HG02763 (cell line): Measurements from ENCODE around the gene SYT12.

ENCODE experiments used
- ATAC-seq: cut with Tn5 transposase; IDR thresholded peaks from one replicate; pipeline ENCODE4 v1.9.1; 2021; ENCODE audit warnings: mild to moderate bottlenecking, moderate library complexity; ENCODE audit not compliant: unreplicated experiment

SYT12 gene

DNA sequence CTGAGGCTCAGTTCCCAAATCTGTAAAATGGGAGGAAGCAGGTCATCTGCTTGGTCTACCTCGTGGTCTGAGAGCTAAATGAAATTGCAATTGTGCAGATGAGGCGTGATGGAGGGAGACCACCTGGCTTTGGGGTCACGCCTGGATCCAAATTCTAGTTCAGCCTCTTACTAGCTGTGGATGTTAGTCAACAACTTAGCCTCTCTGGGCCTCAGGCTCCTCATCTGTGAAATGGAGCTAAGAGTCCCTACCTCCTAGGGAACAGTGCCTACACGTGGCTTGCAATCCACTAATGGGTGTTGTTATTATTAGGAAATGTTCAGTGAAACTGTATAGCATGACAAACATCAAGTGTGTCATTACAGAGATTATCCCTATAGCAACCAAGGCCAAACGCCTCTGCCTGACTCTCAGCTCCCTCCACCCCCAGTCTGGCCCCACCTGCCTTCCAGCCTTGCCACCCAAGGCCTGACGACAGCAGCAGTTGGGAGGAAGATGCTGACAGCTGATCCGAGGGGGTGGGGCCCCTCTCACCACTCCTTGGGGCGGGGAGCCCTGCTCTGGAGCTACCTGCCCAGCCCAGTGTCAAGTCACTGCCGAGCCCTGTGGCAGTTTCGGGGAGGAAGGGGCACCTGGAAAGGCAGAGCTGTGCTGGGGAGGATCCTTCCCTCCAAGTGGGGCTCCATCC is 32.0 kb downstream of the SYT12 start:
- no peak for ATAC-seq

DNA sequence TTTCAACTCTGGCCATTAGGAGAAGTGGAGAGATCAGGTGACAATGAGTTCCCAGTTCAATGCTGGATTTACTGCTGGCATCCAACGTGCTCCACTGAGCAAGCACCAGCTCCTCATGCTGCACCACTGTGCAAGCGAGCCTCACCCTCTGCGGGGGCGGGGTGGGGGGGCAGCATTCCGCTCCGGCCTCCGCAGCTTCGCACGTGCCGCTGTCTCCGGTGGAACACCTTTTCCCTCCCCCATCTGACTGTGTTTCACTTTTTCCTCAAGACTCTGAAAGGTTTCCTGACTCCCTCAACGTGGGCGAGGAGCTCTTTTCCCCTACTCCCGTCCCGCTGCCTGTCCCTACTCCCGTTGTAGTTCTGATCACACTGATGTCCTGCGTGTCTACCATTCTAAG is 32.9 kb downstream of the SYT12 start:
- ATAC-seq, result no peak

GRCh38 chr11:67056267-67057204 is 33.6 kb downstream of the SYT12 start, which contains the start of gene RHOD:
RHOD (plus strand) TSS chr11:67056847; CDS start chr11:67056903, 56 bp downstream.
- no peak for ATAC-seq

DNA sequence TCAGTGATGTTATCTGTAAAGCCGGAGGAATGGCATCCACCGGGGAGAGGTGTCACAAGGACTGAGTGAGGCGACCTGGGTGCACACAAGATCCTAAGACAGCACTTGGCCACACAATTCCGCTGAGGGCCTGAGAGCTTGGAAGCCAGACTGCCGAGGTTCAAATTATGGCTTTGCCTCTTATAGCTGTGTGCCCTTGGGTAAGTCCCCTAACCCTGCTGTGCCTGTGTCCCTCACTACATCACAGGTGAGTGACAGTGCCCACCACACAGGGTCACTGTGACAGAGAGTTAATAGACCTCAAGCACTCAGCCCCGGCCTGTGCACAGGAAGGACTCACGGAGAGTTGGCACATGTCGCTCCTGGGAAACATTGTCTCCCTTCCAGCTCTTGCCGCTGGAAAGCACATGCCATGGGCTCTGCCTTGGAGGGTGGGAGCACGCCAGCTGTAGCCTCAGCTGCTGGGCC is 34.3 kb downstream of the SYT12 start:
- ATAC-seq, result no peak

DNA sequence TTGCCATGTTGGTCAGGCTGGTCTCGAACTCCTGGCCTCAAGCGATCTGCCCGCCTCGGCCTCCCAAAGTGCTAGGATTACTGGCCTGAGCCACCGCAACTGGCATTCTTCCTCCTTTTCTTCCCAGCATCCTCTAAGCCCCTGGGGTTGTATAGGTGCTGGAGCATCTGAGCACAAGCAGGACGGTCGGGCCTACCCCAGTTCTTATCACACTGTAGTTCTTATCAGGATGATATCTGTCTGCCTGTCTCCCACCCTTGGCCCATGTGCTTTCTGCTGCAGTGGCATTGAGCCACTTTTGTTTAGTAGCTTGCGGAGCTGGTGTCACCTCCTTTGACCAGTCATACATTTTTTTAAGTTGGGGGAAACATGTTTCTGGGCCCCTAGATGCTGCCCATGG is 35.6 kb downstream of the SYT12 start:
- ATAC-seq, result no peak

GRCh38 chr11:67059671-67060070 is 36.7 kb downstream of the SYT12 start:
- ATAC-seq, result no peak

GRCh38 chr11:67060111-67060522 is 37.2 kb downstream of the SYT12 start:
- no peak for ATAC-seq

DNA sequence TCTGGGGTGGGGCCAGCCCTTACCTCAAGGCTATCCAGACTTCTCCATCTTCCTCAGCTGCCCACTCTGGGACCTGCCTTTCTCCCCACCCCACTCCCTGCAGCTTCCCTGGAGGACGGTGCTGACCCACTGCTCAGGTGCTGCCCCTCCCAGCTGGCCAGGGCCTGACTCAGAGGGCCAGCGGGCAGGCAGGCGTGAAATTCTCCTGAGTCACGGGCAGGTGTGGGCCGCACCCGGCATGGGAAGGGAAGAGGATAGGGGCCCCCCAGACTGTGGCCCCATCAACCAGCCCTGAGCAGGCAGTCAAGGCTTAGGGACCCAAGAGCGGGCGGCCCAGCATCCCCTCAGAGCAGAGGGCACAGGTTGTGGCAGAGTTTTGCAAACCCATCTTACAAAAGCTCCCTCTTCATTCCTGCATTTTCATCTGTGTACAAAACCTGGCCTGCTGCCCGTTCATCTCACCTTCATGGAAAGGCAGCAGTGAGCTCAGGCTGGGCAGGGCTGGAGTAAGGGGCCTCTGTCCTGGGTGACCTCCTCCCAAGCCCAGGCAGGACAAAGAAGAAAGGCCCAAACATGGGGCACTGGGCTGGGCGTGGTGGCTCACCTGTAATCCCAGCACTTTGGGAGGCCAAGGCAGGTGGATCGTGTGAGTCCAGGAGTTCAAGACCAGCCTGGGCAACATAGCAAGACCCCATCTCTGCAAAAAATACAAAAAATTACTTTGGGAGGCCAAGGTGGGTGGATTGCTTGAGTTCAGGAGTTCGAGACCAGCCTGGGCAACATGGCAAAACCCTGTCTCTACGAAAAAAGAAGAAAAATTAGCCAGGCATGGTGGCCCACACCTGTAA is 39.8 kb downstream of the SYT12 start:
- ATAC-seq, result no peak

- ATAC-seq, result no peak
Measured at GRCh38 chr11:67066333-67066709, 43.4 kb downstream of the SYT12 start.

- ATAC-seq, result no peak
Measured at GRCh38 chr11:67071420-67072284, 48.7 kb downstream of the SYT12 start.

GRCh38 chr11:67072295-67072694 is 49.4 kb downstream of the SYT12 start:
- no peak for ATAC-seq

- no peak for ATAC-seq
Measured at GRCh38 chr11:67073908-67074307, 51.0 kb downstream of the SYT12 start.

GRCh38 chr11:67076202-67076601 is 53.3 kb downstream of the SYT12 start:
- ATAC-seq, result no peak

DNA sequence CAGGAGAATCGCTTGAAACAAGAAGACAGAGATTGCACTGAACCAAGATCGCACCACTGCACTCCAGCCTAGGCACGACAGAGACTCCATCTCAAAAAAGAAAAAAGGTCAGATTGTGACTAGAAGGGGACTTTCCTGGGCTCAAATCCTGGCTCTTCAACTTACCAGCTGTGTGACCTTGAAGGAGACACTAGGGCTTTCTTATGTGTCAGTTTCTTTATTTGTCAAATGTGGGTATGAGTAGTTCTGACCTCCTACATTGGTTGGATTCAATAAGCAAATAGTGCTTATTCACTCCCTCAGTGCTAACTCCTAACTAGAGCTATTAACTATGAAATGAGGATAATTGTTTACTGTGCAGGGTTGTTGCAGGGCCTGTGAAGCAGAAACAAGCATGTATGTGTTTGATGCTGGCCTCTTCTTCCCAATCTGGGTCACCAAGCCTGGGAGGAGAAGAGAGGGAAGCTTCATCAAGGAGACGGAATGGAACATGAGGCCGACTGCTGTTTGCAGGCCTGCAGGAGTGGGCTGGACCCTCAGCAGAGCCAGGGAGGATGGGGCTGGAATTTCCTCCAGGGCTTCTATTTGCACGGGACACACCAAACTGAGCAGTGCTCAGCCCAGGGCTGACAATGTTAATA is 56.3 kb downstream of the SYT12 start:
- no peak for ATAC-seq

DNA sequence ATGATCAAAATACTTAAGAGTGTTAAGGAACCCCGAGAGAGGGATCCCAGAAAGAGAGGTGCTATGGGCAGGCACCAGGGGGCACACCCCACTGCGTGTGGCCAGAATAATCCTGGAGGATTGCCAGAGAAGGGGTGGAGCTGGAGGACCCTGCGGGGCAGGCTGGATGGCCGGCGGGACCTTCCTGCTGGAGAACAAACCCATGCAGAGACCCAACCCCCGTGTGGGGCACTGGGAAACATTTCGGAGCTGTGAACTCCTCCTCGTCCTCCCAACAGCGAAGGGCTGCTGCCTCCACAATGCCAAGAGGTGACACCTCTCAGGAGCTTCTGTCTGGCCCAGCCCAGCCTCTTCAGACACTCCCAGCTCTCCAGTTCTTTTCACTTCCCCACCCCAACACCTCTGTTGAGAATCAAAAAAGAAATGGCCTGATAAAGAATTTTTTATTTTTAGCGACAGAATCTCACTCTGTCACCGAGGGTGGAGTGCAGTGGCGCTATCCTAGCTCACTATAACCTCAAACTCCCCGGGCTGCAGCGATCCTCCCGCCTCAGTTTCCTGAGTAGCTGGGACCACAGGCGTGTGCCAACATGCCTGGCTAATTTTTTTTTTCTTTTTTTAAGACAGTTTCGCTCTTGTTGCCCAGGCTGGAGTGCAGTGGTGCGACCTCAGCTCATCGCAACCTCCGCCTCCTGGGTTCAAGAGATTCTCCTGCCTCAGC is 59.3 kb downstream of the SYT12 start:
- ATAC-seq, result no peak

GRCh38 chr11:67083786-67084366 is 60.9 kb downstream of the SYT12 start:
- ATAC-seq, result no peak

DNA sequence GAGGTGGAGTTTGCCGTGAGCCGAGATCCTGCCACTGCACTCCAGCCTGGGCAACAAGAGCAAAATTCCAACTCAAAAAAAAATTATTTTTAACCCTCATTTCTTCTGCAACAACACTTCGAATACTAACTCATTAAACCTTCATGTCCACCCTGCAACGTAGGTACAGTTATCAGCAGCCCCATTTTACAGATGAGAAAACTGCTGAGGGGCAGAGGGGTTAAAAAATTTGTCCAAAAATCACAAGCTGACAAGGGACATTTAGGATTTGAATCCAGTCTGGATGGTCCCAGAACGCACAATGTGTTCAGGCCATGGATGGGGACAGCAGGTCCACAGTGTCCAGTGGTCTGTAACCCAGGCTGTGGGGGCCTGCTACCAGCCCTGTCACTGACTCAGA is 62.7 kb downstream of the SYT12 start:
- ATAC-seq, result no peak

- ATAC-seq, result no peak
Measured at GRCh38 chr11:67090717-67091116, 67.8 kb downstream of the SYT12 start.

DNA sequence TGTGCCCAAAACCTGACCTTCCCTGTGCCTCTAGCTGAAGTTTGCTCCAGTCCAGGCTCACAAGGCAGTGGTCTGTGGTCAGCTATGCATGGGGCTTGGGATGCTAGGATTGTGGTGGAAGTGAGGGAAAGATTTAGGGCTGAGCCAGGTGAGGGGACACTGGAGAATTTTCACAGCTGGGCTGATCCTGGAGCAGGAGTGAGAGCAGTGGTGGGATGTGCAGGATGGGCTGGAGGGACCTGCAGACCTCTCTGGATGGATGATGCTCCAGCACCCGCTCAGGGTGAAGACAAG is 72.2 kb downstream of the SYT12 start:
- ATAC-seq, result no peak
